NCI-H1436 (cell line): ENCODE measurements around the gene COL23A1.
"Not testable (repeated sequence)": the region's sequence is repeated elsewhere in the genome, so short reads cannot be mapped to it uniquely, and the experiment has no call there.

Experiments used
- DNase-seq: peaks from one replicate; lab custom pipeline; 2025; lab: John Stamatoyannopoulos, UW

The COL23A1 gene

DNA sequence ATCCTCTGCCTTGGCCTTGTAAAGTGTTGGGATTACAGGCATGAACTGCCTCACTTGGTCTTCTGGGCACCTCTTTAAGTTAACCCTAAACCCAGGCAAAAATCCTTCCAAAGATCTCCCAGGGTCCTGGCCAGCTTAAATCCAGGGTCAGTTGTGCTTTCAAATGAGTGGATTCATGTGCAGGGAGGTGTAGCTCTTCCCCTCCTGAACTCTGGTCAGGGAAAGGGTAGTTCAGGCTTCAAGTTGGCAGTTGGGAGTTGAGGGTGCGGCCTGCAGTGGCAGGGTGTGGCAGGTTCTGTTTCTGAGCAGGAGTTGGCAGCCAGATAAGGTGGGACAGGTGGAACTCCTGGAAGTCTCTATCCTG, 382.3 kb downstream of the COL23A1 start:
- DNase-seq: no peak

- no peak for DNase-seq
These were observed 382.8 kb downstream of the COL23A1 start for GRCh38 chr5:178207183-178207916.

DNA sequence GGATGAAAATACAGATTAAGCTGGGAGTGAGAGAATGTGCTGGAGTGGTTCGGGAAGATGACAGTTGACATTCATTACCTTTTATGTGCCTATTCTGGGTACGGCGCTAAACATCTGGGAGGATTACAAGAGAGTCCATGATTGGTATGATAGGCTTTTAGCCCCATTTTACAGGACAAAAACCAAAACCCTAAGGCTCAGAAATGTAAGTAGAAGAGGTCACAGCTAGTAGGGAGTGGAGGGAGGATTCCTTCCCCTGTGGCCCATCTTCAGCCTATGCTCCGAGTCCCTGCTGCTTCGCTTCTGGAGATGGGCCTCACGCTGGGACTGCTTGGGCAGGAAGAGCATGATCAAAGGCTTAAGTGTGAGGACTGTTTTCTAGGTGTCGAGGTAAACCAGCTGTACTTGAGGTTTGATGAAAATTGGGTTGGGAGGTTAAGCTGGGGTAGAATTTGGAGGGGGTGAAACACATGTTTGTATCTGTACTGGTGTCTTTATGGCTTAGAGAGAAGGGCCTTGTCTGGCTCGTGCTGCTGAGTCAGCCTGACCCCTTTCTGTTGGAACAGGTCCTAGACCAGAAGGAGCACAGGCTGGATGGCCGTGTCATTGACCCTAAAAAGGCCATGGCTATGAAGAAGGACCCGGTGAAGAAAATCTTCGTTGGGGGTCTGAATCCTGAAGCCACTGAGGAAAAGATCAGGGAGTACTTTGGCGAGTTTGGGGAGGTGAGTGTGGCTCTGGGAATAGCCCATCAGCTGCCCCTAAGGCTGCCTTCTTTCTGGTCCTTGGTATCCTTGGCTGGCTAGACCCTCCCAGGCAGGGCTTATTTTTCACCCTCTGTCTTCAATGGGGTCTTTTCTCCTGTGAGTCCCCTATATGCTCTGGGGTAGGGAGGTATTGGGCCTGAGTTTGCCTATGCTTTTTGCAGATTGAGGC, 383.8 kb downstream of the COL23A1 start:
- DNase-seq: no peak

GRCh38 chr5:178205749-178206047, 384.5 kb downstream of the COL23A1 start:
- DNase-seq: no peak

- peak; percentile 26 for DNase-seq
These were observed 385.1 kb downstream of the COL23A1 start for GRCh38 chr5:178204935-178205748.

DNA sequence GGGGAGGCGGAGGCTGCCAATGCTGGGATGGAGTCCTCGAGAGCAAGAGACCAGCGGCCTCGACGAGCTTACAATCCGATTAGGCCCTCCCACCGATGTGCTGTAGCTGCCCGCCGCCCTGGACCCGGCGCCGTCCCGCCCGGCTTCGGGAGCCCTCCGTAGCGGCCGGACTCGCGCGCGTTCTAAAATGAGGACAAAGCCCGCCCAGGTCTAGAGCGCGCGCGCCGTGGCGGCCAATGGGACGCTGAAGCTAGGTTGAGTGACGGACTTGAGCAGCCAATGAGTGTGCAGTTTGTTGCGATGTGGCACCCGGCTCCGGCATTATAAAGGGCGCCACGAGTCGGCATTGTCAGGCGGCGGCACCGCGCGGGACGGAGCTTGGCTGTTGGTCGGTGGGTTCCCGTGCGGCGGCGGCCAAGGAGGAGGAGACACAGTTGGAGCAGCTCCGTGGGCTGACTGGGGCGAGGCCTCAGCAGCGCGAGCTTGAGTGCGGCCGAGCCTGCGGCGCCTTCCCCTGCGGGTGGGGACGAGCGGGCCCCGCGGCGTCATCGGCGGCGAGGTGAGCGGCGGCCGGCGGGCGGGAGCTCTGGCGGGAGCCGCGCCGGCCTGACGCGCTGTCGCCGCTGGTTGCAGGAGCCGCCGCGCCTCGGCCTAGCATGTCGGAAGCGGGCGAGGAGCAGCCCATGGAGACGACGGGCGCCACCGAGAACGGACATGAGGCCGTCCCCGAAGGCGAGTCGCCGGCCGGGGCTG, 385.8 kb downstream of the COL23A1 start, which contains the start of gene HNRNPAB:
Gene HNRNPAB (plus strand): TSS at position 352 of the 753 bp plus-strand sequence. CDS start 305 bp downstream, at position 657.
- DNase-seq: peak; percentile 74

DNA sequence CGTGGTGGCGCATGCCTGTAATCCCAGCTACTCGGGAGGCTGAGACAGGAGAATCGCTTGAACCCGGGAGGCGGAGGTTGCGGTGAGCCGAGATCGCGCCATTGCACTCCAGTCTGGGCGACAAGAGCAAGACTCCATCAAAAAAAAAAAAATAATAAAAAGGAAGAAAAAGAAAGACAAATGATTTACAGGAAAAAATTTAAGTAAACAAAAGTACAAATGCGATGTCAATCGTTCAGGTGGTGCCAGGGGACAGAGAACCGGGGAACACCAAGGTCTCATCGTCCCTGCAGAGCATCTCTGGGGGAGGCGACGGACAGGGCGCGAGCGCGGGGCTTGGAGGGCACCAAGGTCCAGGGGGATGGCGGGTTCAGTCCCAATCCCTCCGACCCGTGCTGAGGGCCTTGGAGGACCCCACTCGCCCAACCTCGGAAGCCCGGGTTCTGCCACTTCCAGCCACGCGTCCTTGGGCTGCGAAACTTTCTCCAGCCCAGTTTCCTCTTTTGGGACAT, 386.5 kb downstream of the COL23A1 start:
- no peak for DNase-seq

DNA sequence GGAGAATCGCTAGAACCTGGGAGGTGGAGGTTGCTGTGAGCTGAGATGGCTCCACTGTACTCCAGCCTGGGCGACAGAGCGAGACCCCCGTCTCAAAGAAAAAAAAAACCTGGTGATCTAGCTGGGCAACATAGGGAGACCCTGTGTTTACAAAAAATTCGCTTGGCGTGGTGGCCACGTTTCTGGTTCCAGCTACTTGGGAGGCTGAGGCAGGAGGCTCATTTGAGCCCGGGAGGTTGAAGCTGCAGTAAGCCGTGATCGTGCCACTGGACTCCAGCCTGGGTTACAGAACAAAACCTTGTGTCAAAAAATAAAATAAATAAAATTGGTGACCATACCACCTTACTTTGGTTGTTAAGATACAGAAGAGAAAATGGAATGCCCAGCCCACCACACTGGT, 387.7 kb downstream of the COL23A1 start:
- DNase-seq: no peak

GRCh38 chr5:178201927-178202235, 388.3 kb downstream of the COL23A1 start:
- no peak for DNase-seq

GRCh38 chr5:178201221-178201926, 388.8 kb downstream of the COL23A1 start:
- no peak for DNase-seq

GRCh38 chr5:178199581-178200434, 390.4 kb downstream of the COL23A1 start:
- DNase-seq: no peak

DNA sequence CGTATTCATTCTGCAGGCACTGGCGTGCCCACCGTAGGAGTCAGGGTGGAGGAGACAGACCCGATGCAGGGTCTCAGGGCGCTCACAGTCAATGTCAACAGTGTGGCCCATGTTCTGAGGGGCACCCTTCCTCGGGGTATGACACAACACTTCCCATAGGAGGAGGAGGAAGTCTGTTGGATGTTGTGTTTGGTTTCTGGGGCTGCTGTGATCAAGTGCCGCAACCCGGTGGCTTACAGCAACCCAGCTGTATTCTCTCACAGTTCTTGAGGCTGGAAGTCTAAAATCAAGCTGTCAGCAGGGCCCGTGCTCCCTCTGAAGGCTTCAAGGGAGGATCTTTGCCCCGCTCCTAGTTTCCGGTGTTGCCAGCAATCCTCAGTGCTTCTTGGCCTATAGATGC, 391.5 kb downstream of the COL23A1 start:
- no peak for DNase-seq

- DNase-seq: not testable (repeated sequence)
These were observed 392.0 kb downstream of the COL23A1 start for GRCh38 chr5:178198151-178198550.

- no peak for DNase-seq
These were observed 393.2 kb downstream of the COL23A1 start for GRCh38 chr5:178196986-178197385.

DNA sequence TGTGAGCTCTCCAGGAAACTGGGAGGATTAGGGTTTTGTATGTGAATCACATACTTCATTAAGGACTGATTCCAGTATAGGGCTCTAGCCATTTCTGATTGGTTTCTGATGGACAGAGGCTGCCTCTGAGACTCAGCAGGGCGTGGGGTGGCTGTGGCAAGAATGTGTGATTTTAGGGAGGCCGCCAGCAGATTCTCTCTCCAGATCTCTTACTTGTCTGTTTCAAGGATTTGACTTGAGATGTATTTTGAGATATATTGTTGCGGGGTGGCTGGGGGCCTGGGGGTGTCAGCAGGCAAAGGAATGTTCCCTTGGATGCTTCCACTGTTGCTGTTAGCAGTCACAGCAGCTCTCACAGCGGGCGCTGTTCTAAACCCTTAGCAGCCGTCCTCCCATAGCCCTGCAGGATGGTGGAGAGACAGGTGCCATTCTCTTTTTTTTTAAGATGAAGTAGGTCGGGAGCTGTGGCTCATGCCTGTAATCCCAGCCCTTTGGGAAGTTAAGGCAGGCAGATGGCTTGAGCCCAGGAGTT, 393.8 kb downstream of the COL23A1 start:
- no peak for DNase-seq

DNA sequence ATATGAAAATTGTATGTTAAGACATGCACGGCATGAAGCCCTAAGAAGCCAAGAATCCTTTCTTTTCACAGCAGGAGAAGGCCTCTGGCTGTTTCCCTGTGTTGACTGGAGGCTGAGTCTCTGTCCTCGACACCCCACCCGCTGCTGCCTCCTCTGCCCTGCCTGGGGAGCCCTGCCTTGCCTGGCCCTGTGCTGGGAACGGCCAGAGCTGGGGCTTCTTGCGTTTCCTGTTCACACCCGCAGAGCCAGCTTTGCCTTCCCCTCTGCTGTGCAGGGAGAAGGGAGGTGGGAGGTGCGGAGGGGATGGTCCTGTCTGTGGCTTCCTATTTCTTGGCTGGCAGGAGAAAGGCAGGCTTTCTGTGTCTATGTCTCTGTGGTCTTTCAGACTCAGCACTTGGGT, 396.2 kb downstream of the COL23A1 start:
- no peak for DNase-seq

GRCh38 chr5:178193251-178193809, 396.9 kb downstream of the COL23A1 start:
- DNase-seq: no peak

GRCh38 chr5:178192787-178193186, 397.4 kb downstream of the COL23A1 start:
- no peak for DNase-seq

DNA sequence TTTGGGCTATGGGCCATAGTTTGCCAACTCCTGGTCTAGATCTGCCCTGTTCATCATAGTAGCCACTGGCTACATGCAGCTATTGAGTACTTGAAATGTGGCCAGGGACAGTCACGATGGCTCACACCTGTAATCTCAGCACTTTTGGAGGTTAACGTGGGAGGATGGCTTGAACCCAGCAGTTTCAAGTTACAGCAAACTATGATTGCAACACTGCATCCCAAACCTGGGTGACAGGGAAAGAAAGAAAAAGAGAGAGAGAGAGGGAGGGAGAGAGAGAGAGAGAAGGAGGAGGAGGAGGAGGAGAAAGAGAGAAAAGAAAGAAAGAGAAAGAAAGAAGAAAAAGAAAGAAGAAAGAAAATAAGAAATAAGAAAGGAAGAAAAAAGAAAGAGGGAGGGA, 397.9 kb downstream of the COL23A1 start:
- no peak for DNase-seq
